AG04449 (cell line): ENCODE results near the gene SPON1.
"Not testable (repeated sequence)": the region's sequence is repeated elsewhere in the genome, so short reads cannot be mapped to it uniquely, and the experiment has no call there.

Source experiments
- CTCF ChIA-PET: fragments of 350-600 bp; formaldehyde crosslinking; extraction: SDS; loops from one replicate; lab custom pipeline; 2021; ENCODE audit warnings: antibody characterized with exemption; lab: Yijun Ruan, JAX
- POLR2A ChIA-PET: fragments of 400-600, 350-600 bp; formaldehyde crosslinking; extraction: SDS; loops from one replicate; lab custom pipeline; 2020; ENCODE audit warnings: antibody characterized with exemption, inconsistent platforms; lab: Yijun Ruan, JAX
- DNase-seq: peaks from one replicate; pipeline ENCODE4 v3.0.0-alpha.2; 2010; ENCODE audit warnings: low read depth, low spot score
- H3K4me3 ChIP-seq: 2 replicates; pipeline ENCODE4 v1.5.1; 2011; ENCODE audit warnings: low read depth, mild to moderate bottlenecking, control low read depth, low read length
- TF ChIP-seq, protein P1 (sequence below): IDR thresholded peaks from one replicate; pipeline ENCODE4 v1.5.1; 2011; ENCODE audit warnings: mild to moderate bottlenecking, moderate library complexity, low read length, control low read depth, inconsistent platforms; ENCODE audit not compliant: insufficient read depth; ENCODE audit errors: missing control alignments

The SPON1 gene

DNA sequence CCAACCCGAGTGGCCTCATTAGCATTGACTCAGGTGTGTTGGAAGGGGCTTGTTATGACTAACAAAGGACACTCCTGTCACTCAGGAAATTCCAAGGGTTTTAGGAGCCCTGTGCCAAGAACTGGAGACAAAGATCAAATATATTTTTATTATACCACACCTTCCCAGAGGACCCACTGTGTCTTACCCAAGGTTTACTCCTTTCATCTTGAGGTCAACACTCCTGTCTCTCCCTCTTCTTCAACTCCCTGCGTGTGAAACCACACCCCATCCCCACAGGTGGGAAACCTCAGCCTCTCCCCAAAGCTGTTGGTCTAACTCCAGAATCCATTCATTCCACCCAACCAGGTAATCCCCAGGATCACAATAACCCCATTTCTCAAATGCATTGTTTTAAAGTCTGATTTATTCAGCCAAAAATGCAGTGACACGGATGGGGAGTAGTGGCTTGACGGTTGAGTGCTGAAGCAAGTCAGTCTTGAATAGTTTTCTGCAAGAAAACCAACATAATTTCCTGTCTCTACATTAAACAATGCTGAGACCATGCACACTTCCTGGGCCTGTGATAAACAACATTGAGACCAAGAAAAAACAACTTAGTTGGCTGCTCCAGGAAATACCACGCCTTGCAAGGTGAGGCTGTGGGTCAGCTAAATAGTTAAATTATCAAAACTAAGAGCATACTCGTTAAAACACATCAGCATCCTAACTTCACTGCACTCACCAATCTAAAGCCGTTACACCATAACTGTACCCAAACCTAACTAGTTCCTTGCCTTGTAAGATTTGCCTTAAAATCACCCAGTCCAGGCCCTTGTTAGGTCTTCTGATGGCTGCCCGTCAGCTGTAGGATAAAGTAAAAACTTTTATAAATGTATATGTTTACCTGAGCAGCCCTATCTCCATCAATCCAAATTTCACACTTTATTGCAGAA is 38.5 kb upstream of the SPON1 start:
- ChIA-PET POLR2A (no interaction called here), CTCF (no interaction called here)
- TF ChIP-seq, protein P1, sequence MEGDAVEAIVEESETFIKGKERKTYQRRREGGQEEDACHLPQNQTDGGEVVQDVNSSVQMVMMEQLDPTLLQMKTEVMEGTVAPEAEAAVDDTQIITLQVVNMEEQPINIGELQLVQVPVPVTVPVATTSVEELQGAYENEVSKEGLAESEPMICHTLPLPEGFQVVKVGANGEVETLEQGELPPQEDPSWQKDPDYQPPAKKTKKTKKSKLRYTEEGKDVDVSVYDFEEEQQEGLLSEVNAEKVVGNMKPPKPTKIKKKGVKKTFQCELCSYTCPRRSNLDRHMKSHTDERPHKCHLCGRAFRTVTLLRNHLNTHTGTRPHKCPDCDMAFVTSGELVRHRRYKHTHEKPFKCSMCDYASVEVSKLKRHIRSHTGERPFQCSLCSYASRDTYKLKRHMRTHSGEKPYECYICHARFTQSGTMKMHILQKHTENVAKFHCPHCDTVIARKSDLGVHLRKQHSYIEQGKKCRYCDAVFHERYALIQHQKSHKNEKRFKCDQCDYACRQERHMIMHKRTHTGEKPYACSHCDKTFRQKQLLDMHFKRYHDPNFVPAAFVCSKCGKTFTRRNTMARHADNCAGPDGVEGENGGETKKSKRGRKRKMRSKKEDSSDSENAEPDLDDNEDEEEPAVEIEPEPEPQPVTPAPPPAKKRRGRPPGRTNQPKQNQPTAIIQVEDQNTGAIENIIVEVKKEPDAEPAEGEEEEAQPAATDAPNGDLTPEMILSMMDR: no peak
- no peak overlapping the region for H3K4me3 ChIP-seq
- no peak for DNase-seq

DNA sequence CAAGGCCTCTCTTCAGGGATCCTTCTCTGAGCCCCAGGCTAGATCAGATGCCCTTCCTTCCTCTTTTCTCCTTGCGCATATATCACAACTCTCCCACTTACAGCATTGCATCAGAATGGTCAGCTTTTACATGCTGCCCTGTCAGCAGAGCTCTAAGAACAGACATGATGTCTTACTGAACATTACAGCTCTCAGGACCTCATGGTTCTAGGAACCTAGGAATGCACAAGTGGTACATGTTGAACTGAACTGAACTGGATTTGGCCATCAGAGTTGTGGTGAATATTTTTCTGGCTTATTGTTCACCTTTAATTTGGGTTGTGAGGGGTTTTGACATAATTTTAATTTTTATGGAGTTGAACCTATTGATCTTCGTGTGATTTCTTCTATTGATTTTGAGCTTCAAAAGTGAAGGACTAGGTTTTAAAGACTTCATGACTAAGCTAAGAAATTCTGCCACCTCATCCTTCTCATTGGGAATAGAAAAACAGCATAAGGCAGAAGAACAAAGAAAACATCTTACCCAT is 37.7 kb upstream of the SPON1 start:
- TF ChIP-seq, protein P1: no peak
- ChIA-PET POLR2A (no interaction called here), CTCF (interaction anchor here (2.9 kb wide), 1 partner anchor 31 kb away, joined by 8 read pairs; no protein-coding TSS in a partner anchor)
- DNase-seq: no peak
- no peak overlapping the region for H3K4me3 ChIP-seq

DNA sequence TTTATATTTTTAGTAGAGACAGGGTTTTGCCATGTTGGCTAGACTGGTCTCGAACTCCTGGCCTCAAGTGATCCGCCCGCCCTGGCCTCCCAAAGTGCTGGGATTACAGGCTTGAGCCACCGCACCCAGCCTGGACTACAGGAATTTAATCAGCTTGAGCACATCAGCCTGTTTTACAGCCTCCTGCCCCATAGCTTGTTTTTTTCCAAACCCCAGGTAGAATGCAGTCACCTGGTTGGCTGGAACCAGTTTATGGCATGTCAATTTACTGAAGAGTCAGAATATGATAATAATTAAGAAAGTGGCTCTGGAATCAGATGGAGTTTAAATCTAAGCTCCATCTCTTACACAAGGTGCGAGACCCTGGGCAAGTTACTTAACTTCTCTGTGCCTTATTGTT is 36.2 kb upstream of the SPON1 start:
- POLR2A ChIA-PET, H3K4me3 ChIP-seq, DNase-seq: not testable (repeated sequence)
- CTCF ChIA-PET: interaction anchor here (2.9 kb wide), 1 partner anchor 30 kb away, joined by 8 read pairs; no protein-coding TSS in a partner anchor

DNA sequence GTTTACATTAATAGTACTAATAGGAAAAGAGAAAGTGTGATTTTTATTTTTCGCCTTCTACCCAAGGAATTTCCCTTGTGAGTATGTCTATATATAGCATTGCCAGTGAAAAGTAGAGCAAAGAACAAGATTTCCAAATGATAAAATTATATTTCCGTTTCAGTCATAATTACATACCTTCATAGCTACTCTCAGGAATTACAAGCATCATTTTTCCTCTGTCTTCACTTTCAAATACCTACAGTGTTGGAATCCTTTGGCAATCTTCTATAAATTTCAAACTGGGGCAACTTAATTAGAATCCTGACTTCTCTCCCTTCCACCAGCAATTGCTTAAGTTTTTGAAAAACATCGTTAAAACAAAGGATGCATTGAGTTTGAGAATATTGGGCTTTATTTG is 35.5 kb upstream of the SPON1 start:
- DNase-seq: no peak
- H3K4me3 ChIP-seq: no peak overlapping the region
- ChIA-PET POLR2A (no interaction called here), CTCF (interaction anchor here (2.9 kb wide), 1 partner anchor 29 kb away, joined by 8 read pairs; no protein-coding TSS in a partner anchor)
- TF ChIP-seq, protein P1: no peak

DNA sequence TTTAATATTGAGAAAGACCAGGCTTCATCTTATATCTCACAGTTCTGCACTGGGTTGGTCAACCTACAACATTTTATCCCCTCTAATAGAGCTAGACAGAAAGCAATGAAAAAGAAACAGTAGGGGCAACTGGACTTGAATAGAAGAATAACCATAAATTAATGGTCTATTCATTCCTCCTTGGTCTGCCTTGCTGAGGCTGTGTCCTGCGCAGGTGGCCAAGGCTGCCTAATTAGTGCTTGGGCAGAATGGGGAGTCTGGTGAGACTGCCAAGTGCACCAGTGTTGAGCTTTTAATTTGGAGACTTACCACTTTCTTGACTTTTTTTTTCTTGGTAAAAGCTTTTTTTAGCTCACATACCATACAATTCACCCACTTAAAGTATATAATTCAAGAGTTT is 35.0 kb upstream of the SPON1 start:
- no peak overlapping the region for H3K4me3 ChIP-seq
- TF ChIP-seq, protein P1: no peak
- ChIA-PET CTCF (interaction anchor here (2.9 kb wide), 1 partner anchor 29 kb away, joined by 8 read pairs; no protein-coding TSS in a partner anchor), POLR2A (no interaction called here)
- no peak for DNase-seq

DNA sequence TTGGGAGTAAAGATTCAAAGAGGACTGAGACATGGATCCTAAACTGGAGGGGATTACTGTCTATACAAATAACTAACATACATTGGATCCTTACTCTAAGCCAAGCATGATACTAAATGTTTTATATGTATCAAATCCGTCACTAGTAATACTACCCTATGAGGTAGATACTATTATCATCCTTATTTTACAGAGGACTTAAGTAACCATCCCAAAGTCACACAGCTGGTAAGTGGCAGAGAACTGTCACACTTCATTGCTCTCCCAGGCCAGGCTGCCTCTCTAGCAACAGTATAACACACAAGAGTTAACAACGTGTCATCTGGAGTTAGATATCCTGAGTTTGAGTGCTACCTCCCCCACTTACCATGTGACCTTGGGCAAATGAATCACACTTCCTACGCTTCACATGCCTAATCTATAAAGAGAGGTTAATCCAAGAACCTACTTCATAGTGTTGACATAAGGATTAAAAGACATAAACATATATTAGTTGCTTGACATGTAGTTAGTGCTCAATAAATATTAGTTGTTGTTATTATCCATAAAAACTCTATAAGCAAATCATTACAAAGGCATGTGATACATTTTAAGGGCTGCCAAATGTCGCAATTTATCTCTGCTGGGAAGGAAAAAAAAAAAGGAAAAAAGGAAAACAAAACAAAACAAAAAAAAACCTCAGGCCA is 33.8 kb upstream of the SPON1 start:
- ChIA-PET POLR2A (no interaction called here), CTCF (no interaction called here)
- TF ChIP-seq, protein P1: no peak
- DNase-seq: no peak
- H3K4me3 ChIP-seq: no peak overlapping the region
